Astrocyte (in vitro differentiated cells and primary cell): Measurements from ENCODE around the gene VAV1. TPM values are rescaled to one million over a fixed set of nuclear protein-coding genes. Genes with fewer than 3 reads are reported as not detected.

ENCODE experiments used
- DNase-seq: peaks from one replicate; pipeline ENCODE4 v3.0.0-alpha.2; 2010; ENCODE audit warnings: low read depth
- FAIRE-seq: peaks from 2 replicates; lab custom pipeline; 2011; peaks lifted over from hg19 to GRCh38; lab: Jason Lieb, UNC
- H2AFZ ChIP-seq: 2 replicates; pipeline ENCODE4 v1.6.0; 2012; ENCODE audit warnings: low read depth, low read length, inconsistent platforms
- H3K27ac ChIP-seq: 2 replicates; pipeline ENCODE4 v1.5.1; 2011; ENCODE audit warnings: low read depth, low read length, inconsistent platforms
- H3K27me3 ChIP-seq: 2 replicates; pipeline ENCODE4 v1.6.0; 2011; ENCODE audit warnings: low read length, inconsistent platforms; ENCODE audit not compliant: insufficient read depth
- H3K36me3 ChIP-seq: 2 replicates; pipeline ENCODE4 v1.5.1; 2011; ENCODE audit warnings: low read length, inconsistent platforms; ENCODE audit not compliant: insufficient read depth
- H3K4me1 ChIP-seq: 2 replicates; pipeline ENCODE4 v1.5.1; 2011; ENCODE audit warnings: low read length, inconsistent platforms; ENCODE audit not compliant: insufficient read depth
- H3K4me2 ChIP-seq: 2 replicates; pipeline ENCODE4 v1.6.0; 2012; ENCODE audit warnings: low read length, inconsistent platforms
- H3K4me3 ChIP-seq: 2 replicates; pipeline ENCODE4 v1.5.1; 2011; ENCODE audit warnings: low read depth, mild to moderate bottlenecking, low read length, inconsistent platforms; ENCODE audit not compliant: insufficient read depth
- H3K79me2 ChIP-seq: 2 replicates; pipeline ENCODE4 v1.6.0; 2012; ENCODE audit warnings: mild to moderate bottlenecking, low read length, inconsistent platforms; ENCODE audit not compliant: insufficient read depth
- H3K9ac ChIP-seq: 2 replicates; pipeline ENCODE4 v1.6.0; 2012; ENCODE audit warnings: mild to moderate bottlenecking, low read length, inconsistent platforms
- H3K9me3 ChIP-seq: 2 replicates; pipeline ENCODE4 v1.5.1; 2012; ENCODE audit warnings: low read depth, mild to moderate bottlenecking, low read length, inconsistent platforms; ENCODE audit not compliant: insufficient read depth
- H4K20me1 ChIP-seq: 2 replicates; pipeline ENCODE4 v1.6.0; 2012; ENCODE audit warnings: low read length, inconsistent platforms; ENCODE audit not compliant: insufficient read depth
- H3K27ac Mint-ChIP-seq: one replicate; pipeline ENCODE4 v1.8.0; 2021; ENCODE audit warnings: mild to moderate bottlenecking, mixed read lengths; ENCODE audit not compliant: unreplicated experiment
- H3K27me3 Mint-ChIP-seq: one replicate; pipeline ENCODE4 v1.8.0; 2021; ENCODE audit warnings: low read depth, mixed read lengths; ENCODE audit not compliant: unreplicated experiment
- H3K36me3 Mint-ChIP-seq: one replicate; pipeline ENCODE4 v1.8.0; 2021; ENCODE audit warnings: low read depth, mixed read lengths; ENCODE audit not compliant: unreplicated experiment
- H3K4me1 Mint-ChIP-seq: one replicate; pipeline ENCODE4 v1.8.0; 2021; ENCODE audit warnings: low read depth, mixed read lengths; ENCODE audit not compliant: unreplicated experiment
- H3K4me3 Mint-ChIP-seq: one replicate; pipeline ENCODE4 v1.8.0; 2021; ENCODE audit warnings: mild to moderate bottlenecking, moderate library complexity, mixed read lengths; ENCODE audit not compliant: unreplicated experiment
- H3K9me3 Mint-ChIP-seq: one replicate; pipeline ENCODE4 v1.8.0; 2021; ENCODE audit warnings: mild to moderate bottlenecking, mixed read lengths; ENCODE audit not compliant: unreplicated experiment
- EZH2 ChIP-seq: IDR thresholded peaks from 2 replicates; pipeline ENCODE4 v1.6.1; 2012; ENCODE audit warnings: mild to moderate bottlenecking, low read length, inconsistent platforms; ENCODE audit not compliant: insufficient read depth
- total RNA-seq: library from RNA; stranded (reverse); gene quantifications from 2 replicates; pipeline ENCODE4 v1.2.1, GENCODE V29; 2021
- TF ChIP-seq, protein P1 (sequence below): IDR thresholded peaks from 2 replicates; pipeline ENCODE4 v1.5.1; 2011; ENCODE audit warnings: low read depth, mild to moderate bottlenecking, inconsistent platforms, low read length, moderate library complexity; ENCODE audit not compliant: insufficient read depth

The VAV1 gene
- total RNA-seq, 1 donor from 2014 or later, result not detected

DNA sequence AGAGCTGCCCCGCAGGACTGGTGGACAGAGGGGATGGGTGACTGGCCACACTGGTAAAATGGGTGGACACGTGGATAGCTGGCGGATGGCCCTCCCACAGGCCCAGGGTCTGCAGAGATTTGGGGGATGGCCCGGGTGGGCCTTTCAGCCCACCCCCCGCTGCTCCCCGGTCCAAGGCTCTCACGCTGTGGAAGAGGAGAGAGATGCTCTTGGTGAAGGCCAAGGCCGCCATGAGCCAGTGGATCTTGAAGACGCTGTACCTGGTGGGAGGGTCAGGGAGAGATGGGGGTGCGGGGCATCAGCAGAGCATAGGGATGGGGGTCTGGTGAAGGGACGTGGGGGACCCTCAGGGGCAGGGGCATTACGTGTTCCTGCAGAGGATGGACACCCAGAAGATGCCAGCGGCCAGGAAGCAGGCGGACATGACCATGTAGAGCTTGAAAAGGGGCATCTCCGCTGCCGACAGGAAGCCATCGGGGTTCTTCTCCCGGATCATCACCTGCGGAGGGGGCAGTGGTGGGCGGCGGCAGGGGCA, 39.6 kb upstream of the VAV1 start:
- H3K79me2 ChIP-seq, result peaks cover 10% of the 10 kb centered on the region
- no peak overlapping the region for H3K9ac ChIP-seq
- no peak overlapping the region for H3K4me2 ChIP-seq
- DNase-seq (no peak), FAIRE-seq (no peak)
- TF ChIP-seq, protein P1, sequence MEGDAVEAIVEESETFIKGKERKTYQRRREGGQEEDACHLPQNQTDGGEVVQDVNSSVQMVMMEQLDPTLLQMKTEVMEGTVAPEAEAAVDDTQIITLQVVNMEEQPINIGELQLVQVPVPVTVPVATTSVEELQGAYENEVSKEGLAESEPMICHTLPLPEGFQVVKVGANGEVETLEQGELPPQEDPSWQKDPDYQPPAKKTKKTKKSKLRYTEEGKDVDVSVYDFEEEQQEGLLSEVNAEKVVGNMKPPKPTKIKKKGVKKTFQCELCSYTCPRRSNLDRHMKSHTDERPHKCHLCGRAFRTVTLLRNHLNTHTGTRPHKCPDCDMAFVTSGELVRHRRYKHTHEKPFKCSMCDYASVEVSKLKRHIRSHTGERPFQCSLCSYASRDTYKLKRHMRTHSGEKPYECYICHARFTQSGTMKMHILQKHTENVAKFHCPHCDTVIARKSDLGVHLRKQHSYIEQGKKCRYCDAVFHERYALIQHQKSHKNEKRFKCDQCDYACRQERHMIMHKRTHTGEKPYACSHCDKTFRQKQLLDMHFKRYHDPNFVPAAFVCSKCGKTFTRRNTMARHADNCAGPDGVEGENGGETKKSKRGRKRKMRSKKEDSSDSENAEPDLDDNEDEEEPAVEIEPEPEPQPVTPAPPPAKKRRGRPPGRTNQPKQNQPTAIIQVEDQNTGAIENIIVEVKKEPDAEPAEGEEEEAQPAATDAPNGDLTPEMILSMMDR, result no peak
- no peak for TF ChIP-seq EZH2
- H3K4me1 Mint-ChIP-seq, result peaks cover 5% of the 10 kb centered on the region
- H3K4me3 ChIP-seq, result no peak overlapping the region
- H3K36me3 Mint-ChIP-seq, result peaks cover 9% of the 10 kb centered on the region
- no peak overlapping the region for H3K4me3 Mint-ChIP-seq
- no peaks in the 10 kb centered on the region for H4K20me1 ChIP-seq
- no peaks in the 10 kb centered on the region for H3K9me3 ChIP-seq
- no peaks in the 10 kb centered on the region for H3K27me3 ChIP-seq
- H3K27ac Mint-ChIP-seq, result no peak overlapping the region
- no peaks in the 10 kb centered on the region for H3K27me3 Mint-ChIP-seq
- no peak overlapping the region for H3K27ac ChIP-seq
- no peak overlapping the region for H2AFZ ChIP-seq
- H3K36me3 ChIP-seq, result no peaks in the 10 kb centered on the region
- peaks cover 3% of the 10 kb centered on the region for H3K9me3 Mint-ChIP-seq
- H3K4me1 ChIP-seq, result peaks cover 11% of the 10 kb centered on the region

DNA sequence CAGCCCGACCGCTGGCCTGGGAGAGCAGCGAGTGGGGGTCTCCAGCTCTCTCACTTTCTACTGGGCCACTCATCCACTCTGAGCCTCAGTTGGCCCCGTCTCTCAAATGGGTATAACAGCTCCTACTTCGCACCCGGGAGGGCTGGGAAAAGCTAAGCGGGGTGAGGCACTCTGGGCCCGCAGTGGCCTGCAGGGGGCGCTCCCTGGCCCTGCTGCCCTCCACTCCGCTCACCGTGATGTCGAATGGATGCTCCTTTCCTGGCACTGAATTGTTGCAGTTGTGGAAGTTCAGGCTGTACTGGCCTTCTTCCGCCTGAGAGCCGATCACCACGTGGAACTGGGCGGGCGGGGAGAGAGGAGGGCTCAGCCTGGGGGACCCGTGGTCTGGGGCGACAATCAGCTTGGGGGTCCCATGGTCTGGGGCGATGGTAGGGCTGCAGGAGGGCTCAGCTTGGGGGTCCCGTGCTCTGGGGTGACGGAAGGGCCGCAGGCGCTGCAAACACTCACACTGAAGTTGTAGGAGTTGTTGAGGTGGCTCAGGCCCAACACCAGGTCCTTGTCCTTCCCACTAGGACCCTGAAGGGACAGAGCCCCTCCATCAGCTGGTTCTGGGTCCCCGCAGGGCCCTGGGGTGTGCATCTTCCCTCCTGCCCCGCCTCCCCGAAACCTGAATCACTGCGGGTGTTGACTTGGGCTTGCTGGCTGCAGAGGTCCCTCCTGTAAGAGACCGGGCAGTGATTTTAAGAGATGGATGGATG, 39.0 kb upstream of the VAV1 start:
- H3K4me1 Mint-ChIP-seq, result peaks cover 9% of the 10 kb centered on the region
- H4K20me1 ChIP-seq, result no peaks in the 10 kb centered on the region
- no peak overlapping the region for H3K27ac ChIP-seq
- peaks cover 3% of the 10 kb centered on the region for H3K9me3 Mint-ChIP-seq
- no peaks in the 10 kb centered on the region for H3K27me3 ChIP-seq
- H3K27me3 Mint-ChIP-seq, result no peaks in the 10 kb centered on the region
- DNase-seq, result no peak
- H3K27ac Mint-ChIP-seq, result no peak overlapping the region
- no peak overlapping the region for H2AFZ ChIP-seq
- peaks cover 17% of the 10 kb centered on the region for H3K4me1 ChIP-seq
- no peak overlapping the region for H3K4me3 Mint-ChIP-seq
- peaks cover 9% of the 10 kb centered on the region for H3K36me3 Mint-ChIP-seq
- no peak overlapping the region for H3K4me2 ChIP-seq
- no peak for FAIRE-seq
- H3K36me3 ChIP-seq, result no peaks in the 10 kb centered on the region
- no peak for TF ChIP-seq EZH2
- TF ChIP-seq, protein P1, result no peak
- no peak overlapping the region for H3K4me3 ChIP-seq
- no peaks in the 10 kb centered on the region for H3K9me3 ChIP-seq
- no peak overlapping the region for H3K9ac ChIP-seq
- H3K79me2 ChIP-seq, result peaks cover 10% of the 10 kb centered on the region
